AG09309 (cell line): ENCODE results near the gene MRFAP1L1.

Experiments
- DNase-seq: peaks from one replicate; pipeline ENCODE4 v3.0.0-alpha.2; 2010; ENCODE audit warnings: low read depth
- H3K4me3 ChIP-seq: 2 replicates; pipeline ENCODE4 v1.5.1; 2011; ENCODE audit warnings: mild to moderate bottlenecking, low read depth, low read length, moderate library complexity; ENCODE audit not compliant: control insufficient read depth
- CTCF ChIP-seq: IDR thresholded peaks from 2 replicates; pipeline ENCODE4 v1.5.1; 2011; ENCODE audit warnings: mild to moderate bottlenecking, low read depth, low read length, inconsistent platforms; ENCODE audit not compliant: insufficient read depth, control insufficient read depth; ENCODE audit errors: missing control alignments

Gene MRFAP1L1

GRCh38 chr4:6672131-6672530 lies 37.5 kb downstream of the MRFAP1L1 start:
- TF ChIP-seq CTCF, result no peak
- no peak overlapping the region for H3K4me3 ChIP-seq
- DNase-seq, result no peak

GRCh38 chr4:6671648-6672047 lies 38.0 kb downstream of the MRFAP1L1 start:
- H3K4me3 ChIP-seq, result no peak overlapping the region
- TF ChIP-seq CTCF, result no peak
- no peak for DNase-seq

- TF ChIP-seq CTCF, result no peak
- H3K4me3 ChIP-seq, result no peak overlapping the region
- DNase-seq, result peak; percentile 32
Observed at GRCh38 chr4:6668391-6668790, 41.3 kb downstream of the MRFAP1L1 start.

GRCh38 chr4:6665320-6665654 lies 44.4 kb downstream of the MRFAP1L1 start:
- no peak for DNase-seq
- TF ChIP-seq CTCF, result no peak
- no peak overlapping the region for H3K4me3 ChIP-seq

GRCh38 chr4:6663596-6664393 lies 45.9 kb downstream of the MRFAP1L1 start:
- DNase-seq, result no peak
- no peak for TF ChIP-seq CTCF
- H3K4me3 ChIP-seq, result peak overlapping the region; percentile 19

GRCh38 chr4:6662591-6662990 lies 47.1 kb downstream of the MRFAP1L1 start:
- no peak for TF ChIP-seq CTCF
- DNase-seq, result no peak
- H3K4me3 ChIP-seq, result no peak overlapping the region

- H3K4me3 ChIP-seq, result no peak overlapping the region
- DNase-seq, result no peak
- no peak for TF ChIP-seq CTCF
Observed at GRCh38 chr4:6660430-6660829, 49.2 kb downstream of the MRFAP1L1 start.
